GM19240 (cell line): Measurements from ENCODE around the gene TANGO6.
"Not testable (repeated sequence)": the region's sequence is repeated elsewhere in the genome, so short reads cannot be mapped to it uniquely, and the experiment has no call there.

Source experiments
- DNase-seq: peaks from one replicate; pipeline ENCODE4 v3.0.0; 2011; ENCODE audit warnings: low spot score; ENCODE audit not compliant: insufficient read length

TANGO6 gene

GRCh38 chr16:68960910-68961309 lies 117.6 kb downstream of the TANGO6 start:
- no peak for DNase-seq

DNA sequence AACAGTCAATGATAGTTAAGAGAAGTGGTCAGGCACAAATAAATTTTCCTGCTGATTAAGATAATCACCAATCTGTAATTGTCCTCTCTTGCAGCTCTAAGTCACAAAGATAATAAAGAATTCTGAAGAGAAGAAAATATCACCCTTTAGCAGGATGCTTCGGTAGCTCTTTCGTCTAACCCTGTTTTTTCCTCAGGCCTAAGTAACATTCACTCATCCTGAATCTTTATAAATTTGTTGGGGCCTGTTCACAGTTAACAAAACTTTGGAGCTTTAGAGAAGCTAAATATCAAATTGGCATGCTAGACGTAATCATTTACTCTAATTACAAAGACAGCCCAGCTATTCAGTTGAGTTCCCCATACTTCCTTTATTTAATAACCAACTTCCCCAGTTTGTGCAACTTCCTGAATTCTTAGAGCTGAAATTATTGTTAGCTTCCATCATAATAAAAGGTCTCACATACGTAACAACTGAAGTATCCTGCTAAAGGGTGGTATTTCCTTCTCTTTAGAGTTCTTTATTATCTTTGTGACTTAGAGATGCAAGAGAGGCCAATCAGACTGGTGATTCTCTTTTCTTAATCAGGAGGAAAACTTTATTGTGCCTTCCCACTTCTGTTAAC lies 118.6 kb downstream of the TANGO6 start:
- DNase-seq = no peak

- no peak for DNase-seq
These were observed 126.0 kb downstream of the TANGO6 start for GRCh38 chr16:68969338-68969737.

GRCh38 chr16:68972013-68972412 lies 128.7 kb downstream of the TANGO6 start:
- DNase-seq = no peak

GRCh38 chr16:68972720-68973119 lies 129.4 kb downstream of the TANGO6 start:
- DNase-seq = no peak

DNA sequence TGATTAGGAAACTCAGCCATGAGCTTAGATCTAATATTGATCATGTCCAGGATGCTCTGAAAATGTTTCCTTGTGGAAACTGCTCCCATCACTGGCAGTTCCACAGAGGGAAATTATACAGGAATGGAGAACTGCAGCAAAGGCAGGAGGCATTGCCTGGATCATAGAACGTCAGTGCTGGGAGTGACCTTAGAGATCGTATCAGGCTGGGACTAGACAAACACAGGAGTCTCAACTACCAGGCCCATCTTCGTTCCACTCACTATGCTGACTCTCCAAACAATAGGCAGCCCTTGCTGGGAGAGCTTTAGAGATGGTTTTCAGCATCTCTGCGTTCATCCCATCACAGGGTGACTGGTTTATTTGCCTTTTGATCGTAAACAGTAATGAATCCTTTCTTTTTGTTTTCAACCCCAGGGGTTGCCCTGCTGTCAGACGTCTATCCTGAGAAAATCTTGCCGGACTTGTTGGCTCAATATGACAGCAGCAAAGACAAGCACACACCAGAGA lies 130.3 kb downstream of the TANGO6 start:
- no peak for DNase-seq

DNA sequence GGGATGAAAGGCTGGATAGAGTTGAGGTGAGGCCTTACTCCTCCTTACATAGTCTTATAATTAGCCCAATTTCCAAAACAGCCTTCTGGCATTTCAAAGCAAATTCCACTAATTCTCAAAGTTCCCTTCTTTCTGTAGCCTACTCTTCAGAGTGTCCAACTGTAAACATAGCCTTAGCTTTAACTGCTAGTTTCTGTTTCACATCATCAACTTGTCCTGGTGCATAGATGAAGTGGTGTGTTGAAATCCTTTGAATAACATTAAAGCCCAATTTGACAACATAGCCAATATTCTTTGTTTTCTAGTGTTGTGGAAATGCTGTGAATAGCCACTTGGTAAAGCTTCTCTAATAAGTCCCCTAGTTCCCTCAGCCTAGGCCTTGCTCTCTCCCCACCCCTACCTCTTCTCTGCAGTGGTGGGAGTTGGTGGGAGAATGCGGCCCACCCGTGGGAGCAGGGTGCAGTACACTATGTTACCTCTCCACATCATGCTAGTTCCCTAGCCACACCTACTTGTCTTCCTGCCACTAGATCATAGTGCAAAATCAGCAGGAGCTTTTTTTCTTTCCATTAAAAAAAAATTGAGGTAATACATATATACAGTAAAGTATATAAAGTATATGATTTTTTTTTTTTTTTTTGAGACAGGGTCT lies 135.1 kb downstream of the TANGO6 start:
- no peak for DNase-seq

DNA sequence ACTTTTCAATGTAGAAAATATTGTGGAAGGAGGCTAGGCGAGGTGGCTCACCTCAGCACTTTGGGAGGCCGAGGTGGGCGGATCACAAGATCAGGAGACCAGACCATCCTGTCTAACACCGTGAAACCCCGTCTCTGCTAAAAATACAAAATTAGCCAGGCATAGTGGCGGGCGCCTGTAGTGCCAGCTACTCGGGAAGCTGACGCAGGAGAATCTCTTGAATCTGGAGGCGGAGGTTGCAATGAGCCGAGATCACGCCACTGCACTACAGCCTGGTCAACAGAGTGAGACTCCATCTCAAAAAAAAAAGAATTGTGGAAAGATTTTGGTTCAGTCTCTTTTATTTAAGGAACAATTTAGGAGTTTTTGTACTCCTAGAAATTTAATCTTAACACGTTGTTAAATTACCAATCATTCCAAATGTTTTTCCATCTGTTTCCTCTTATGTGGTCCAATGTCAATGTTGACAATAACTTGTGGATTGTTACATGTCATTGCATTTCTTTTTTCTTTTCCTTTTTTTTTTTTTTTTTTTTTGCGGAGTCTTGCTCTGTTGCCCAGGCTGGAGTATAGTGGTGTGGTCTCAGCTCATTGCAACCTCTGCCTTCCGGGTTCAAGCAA lies 137.5 kb downstream of the TANGO6 start:
- no peak for DNase-seq

DNA sequence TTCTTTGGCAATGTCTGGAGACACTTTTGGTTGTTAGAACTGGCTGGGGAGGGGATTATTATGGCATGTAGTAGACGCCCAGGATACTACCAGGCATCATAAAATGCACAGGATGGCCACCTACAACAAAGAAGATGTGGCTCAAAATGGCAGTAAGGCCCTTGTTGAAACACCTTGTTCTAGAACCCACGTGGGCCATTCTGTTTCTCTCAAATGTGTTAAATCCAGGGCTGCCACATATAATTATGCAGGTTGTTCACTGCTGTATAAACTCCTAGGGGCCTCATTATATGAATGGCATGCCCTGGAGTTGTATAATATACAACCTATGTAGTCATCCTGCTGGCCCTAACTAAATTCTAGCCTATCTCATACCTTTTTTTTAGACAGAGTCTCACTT lies 138.6 kb downstream of the TANGO6 start:
- no peak for DNase-seq

- no peak for DNase-seq
These were observed 141.1 kb downstream of the TANGO6 start for GRCh38 chr16:68984467-68984866.

GRCh38 chr16:68985268-68985667 lies 141.9 kb downstream of the TANGO6 start:
- DNase-seq = no peak

GRCh38 chr16:68985855-68986254 lies 142.5 kb downstream of the TANGO6 start:
- no peak for DNase-seq

DNA sequence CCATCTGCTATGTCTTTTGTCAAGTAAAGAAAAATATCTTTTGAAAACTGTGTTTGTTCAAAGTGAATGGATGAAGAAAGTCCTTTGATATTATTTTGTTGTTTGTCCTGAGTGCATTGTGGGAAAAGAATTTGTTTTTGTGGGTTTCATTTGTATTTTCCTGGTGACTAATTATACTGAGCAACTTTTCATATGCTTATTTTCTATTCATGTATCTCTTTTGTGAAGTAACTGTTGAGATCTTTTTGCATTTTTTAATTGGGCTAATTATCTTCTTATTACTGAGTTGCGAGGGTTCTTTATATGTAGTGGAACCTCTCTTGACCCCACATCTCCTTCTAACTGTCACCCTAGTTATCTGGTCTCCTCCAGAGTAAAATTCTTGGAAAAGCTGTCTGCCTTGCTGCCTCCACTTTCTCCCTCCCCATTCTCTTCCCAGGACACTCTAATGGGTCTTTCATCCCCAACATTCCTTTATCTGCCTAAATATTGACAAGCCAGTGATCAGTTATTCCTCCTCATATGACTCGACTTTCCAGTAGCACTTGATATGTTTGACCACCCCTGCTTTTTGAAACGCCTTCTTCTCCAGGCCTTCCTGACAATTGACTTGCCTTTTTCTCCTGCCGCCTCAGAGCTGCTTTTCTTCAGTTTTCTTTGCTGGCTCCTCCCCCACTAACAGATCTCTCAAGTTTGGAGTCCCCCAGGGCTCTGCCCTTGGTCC lies 144.6 kb downstream of the TANGO6 start:
- no peak for DNase-seq

DNA sequence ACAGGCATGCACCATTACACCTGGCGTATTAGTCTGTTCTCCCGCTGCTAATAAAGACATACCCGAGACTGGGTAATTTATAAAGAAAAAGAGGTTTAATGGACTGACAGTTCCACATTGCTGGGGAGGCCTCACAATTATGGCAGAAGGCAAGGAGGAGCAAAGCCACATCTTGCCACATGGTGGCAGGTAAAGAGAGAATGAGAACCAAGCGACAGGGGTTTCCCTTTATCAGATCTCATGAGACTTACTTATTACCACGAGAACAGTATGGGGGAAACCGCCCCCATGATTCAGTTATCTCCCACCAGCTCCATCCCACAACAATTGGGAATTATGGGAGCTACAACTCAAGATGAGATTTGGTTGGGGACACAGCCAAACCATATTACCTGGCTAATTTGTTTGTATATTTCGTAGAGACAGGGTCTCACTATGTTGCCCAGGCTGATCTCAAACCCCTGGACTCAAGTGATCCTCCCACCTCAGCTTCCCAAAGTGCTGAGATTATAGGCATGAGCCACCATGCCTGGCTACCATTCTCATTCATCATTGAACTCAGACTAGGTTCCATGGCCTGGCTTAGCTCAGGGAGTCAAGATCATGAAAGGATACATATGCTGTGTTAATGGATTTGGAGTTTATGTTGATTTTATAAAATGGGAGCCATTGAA lies 147.0 kb downstream of the TANGO6 start:
- not testable (repeated sequence) for DNase-seq

DNA sequence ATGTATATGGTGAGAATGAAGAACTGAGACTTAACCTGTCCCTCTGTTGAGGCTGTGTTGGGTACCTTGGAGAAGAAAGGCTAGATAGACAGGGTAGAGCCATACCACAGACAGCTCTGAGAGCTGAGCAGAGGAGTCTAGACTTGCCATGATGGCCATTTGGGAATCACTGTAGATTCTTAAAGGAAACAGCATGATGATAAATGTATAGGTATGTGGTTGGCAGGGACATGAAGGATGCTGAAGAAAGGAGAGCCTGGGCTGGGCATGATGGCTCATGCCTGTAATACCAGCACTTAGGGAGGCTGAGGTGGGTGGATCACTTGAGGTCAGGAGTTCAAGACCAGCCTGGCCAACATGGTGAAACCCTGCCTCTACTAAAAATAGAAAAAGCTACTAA lies 147.7 kb downstream of the TANGO6 start:
- no peak for DNase-seq

GRCh38 chr16:68992521-68992920 lies 149.2 kb downstream of the TANGO6 start:
- DNase-seq = no peak

DNA sequence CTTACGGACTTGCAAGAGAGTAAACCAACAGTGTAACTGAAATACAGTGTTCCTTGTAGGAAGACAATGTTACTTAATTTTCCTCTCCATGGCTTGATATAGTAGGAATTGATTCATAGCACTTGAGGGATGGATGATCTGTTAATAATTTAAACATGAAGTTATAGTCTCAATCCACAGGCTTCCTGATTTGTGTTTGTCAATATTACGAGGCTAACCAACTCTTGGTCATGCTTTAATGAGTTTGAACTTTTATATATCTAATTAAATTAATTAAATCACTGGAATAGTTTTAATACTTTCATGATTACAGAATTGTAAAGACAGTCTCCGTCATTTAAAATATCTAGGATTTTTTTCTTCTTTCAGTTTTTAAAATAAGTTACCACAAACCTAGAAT lies 150.1 kb downstream of the TANGO6 start:
- no peak for DNase-seq

- DNase-seq = no peak
These were observed 150.6 kb downstream of the TANGO6 start for GRCh38 chr16:68993885-68994284.

DNA sequence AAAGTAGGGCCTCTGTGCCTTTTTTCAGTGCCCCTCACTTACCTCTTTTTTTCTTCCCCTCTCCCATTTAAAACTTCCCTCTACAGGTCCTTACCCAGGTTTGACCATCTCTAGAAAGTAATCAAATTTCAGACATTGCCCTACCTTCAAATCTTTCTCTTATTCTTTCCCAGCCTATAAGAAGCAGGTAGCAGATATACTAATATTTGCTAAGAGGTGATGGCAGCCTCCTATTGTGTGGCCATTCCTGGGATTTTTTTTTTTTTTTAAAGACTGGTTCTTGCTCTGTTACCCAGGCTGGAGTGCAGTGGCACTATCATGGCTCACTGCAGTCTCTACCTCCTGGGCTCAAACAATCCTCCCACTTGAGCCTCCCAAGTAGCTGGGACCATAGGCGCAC lies 151.0 kb downstream of the TANGO6 start:
- no peak for DNase-seq

DNA sequence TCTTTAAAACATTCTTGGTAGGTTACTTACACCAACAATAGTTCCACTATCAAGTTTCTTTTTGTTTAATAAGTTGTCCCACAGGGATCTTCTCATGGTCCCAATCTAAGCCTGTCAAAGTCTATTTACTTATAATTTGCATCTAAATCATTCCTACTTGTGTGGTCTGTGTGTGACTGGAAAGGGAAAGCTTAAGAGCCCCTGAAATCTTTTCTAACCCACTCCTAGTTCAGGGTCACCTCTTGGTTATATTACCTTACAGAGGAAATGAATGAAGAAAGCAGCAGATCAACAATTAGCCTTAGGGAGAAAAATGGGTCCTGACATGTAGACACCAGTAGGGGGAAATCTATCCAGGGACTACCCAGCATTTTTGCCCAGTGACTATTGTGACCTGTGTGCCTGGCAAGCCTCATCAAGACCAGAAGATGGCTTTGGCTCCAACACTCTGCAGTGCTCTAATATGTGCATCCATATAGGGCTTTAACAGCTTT lies 151.7 kb downstream of the TANGO6 start:
- DNase-seq = no peak

- DNase-seq = no peak
These were observed 154.2 kb downstream of the TANGO6 start for GRCh38 chr16:68997564-68997963.
